Measurements from ENCODE around the gene ABLIM3. TPM values are rescaled to one million over a fixed set of nuclear protein-coding genes. Genes with fewer than 3 reads are reported as not detected.

ABLIM3 gene
- total and polyA plus RNA-seq, 2 experiments from 2014 or later, result 7.3 to 7.8 TPM

DNA sequence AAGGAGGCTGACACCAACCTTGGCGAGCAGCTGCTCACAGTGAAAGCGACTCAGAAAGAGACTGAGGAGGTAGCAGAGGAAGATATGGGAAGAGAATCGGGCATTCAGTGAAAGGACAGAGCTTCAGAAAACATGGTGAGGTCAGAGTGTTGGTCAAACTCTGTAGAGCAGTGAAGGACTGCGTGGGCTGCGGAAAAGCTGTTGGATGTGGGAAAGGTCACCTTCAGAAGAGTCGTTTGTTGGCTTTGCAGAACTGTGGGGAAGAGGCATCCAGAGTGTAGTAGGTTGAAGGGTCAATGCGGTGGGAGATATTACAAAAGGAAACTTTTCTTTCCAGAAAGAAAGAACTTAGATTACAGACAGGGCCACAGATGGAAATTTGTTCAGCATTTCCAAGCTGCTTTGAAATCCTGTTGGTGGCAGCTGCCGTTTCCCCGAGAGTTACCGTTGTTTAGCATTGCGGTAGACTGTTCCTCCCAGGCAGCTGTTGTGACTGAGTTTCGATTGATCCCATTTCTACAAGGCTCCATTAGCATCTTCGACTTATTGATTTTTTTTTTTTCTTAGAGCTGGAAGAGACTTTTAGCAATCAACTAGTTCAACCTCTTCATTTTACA lies 72.1 kb downstream of the ABLIM3 start:
- Histone ChIP-seq H4K20me1 (ENCODE audit: insufficient read depth, poor library complexity, severe bottlenecking) (no peaks in the 10 kb centered on the region), H3K9me2 (replicated peaks; ENCODE audit: insufficient read depth) (no peaks in the 10 kb centered on the region), H3K27ac (no peak overlapping the region), H3K4me1 (ENCODE audit: insufficient read depth) (no peaks in the 10 kb centered on the region), H3K79me2 (no peaks in the 10 kb centered on the region), H3K4me3 (no peak overlapping the region), H2AFZ (no peak overlapping the region), H3K36me3 (replicated peaks; ENCODE audit: insufficient read depth, low read depth) (no peaks in the 10 kb centered on the region), H3K9me3 (ENCODE audit: low read depth) (no peaks in the 10 kb centered on the region), H3K27me3 (no peaks in the 10 kb centered on the region), H3K4me2 (no peak overlapping the region)
- DNase-seq (ENCODE audit: low spot score), result no peak
- 94% methylated on average over 13 of the region's 13 CpGs for WGBS (ENCODE audit: low lambda C conversion rate, missing lambda C conversion rate)
- no peak for TF ChIP-seq CTCF (IDR thresholded peaks at IDR 0.05; ENCODE audit: poor library complexity)
- TF ChIP-seq EZH2 (IDR thresholded peaks at IDR 0.05; ENCODE audit: borderline replicate concordance), result no peak
- no peak for TF ChIP-seq EZH2phosphoT487 (IDR thresholded peaks at IDR 0.05; ENCODE audit: low read depth, severe bottlenecking, unreplicated experiment)

GRCh38 chr5:149215478-149216090 lies 74.3 kb downstream of the ABLIM3 start:
- Histone ChIP-seq H3K4me3 (no peak overlapping the region), H3K79me2 (no peaks in the 10 kb centered on the region), H3K9me2 (replicated peaks; ENCODE audit: insufficient read depth) (no peaks in the 10 kb centered on the region), H3K36me3 (replicated peaks; ENCODE audit: insufficient read depth, low read depth) (no peaks in the 10 kb centered on the region), H2AFZ (no peak overlapping the region), H3K9me3 (ENCODE audit: low read depth) (no peaks in the 10 kb centered on the region), H4K20me1 (ENCODE audit: insufficient read depth, poor library complexity, severe bottlenecking) (no peaks in the 10 kb centered on the region), H3K27me3 (no peaks in the 10 kb centered on the region), H3K4me2 (no peak overlapping the region), H3K4me1 (ENCODE audit: insufficient read depth) (no peaks in the 10 kb centered on the region), H3K27ac (no peak overlapping the region)
- 75% methylated on average over 5 of the region's 5 CpGs for WGBS (ENCODE audit: low lambda C conversion rate, missing lambda C conversion rate)
- DNase-seq (ENCODE audit: low spot score), result no peak
- no peak for TF ChIP-seq EZH2phosphoT487 (IDR thresholded peaks at IDR 0.05; ENCODE audit: low read depth, severe bottlenecking, unreplicated experiment)
- no peak for TF ChIP-seq CTCF (IDR thresholded peaks at IDR 0.05; ENCODE audit: poor library complexity)
- TF ChIP-seq EZH2 (IDR thresholded peaks at IDR 0.05; ENCODE audit: borderline replicate concordance), result no peak

GRCh38 chr5:149216496-149216895 lies 75.2 kb downstream of the ABLIM3 start:
- H3K36me3 ChIP-seq (replicated peaks; ENCODE audit: insufficient read depth, low read depth), result no peaks in the 10 kb centered on the region
- H3K4me3 ChIP-seq, result no peak overlapping the region
- no peak for DNase-seq (ENCODE audit: low spot score)
- no peak overlapping the region for H2AFZ ChIP-seq
- H4K20me1 ChIP-seq (ENCODE audit: insufficient read depth, poor library complexity, severe bottlenecking), result no peaks in the 10 kb centered on the region
- H3K4me1 ChIP-seq (ENCODE audit: insufficient read depth), result no peaks in the 10 kb centered on the region
- no peaks in the 10 kb centered on the region for H3K9me2 ChIP-seq (replicated peaks; ENCODE audit: insufficient read depth)
- H3K27ac ChIP-seq, result no peak overlapping the region
- TF ChIP-seq EZH2 (IDR thresholded peaks at IDR 0.05; ENCODE audit: borderline replicate concordance) (no peak), CTCF (IDR thresholded peaks at IDR 0.05; ENCODE audit: poor library complexity) (no peak), EZH2phosphoT487 (IDR thresholded peaks at IDR 0.05; ENCODE audit: low read depth, severe bottlenecking, unreplicated experiment) (no peak)
- no peak overlapping the region for H3K4me2 ChIP-seq
- no peaks in the 10 kb centered on the region for H3K79me2 ChIP-seq
- H3K9me3 ChIP-seq (ENCODE audit: low read depth), result no peaks in the 10 kb centered on the region
- WGBS (ENCODE audit: low lambda C conversion rate, missing lambda C conversion rate), result 95% methylated on average over 2 of the region's 2 CpGs
- no peaks in the 10 kb centered on the region for H3K27me3 ChIP-seq

Data from hepatocyte (in vitro differentiated cells).